Islet of Langerhans (tissue), 1 donor: ENCODE data around the gene RBM5.

Experiments used
- FAIRE-seq: peaks from one replicate; lab custom pipeline; 2011; peaks lifted over from hg19 to GRCh38; lab: Jason Lieb, UNC

Gene RBM5

GRCh38 chr3:50139308-50139707 lies 50.6 kb downstream of the RBM5 start:
- no peak for FAIRE-seq

GRCh38 chr3:50139718-50140423 lies 51.2 kb downstream of the RBM5 start:
- no peak for FAIRE-seq

- FAIRE-seq: no peak
Observed at GRCh38 chr3:50140990-50141389, 52.3 kb downstream of the RBM5 start.

- FAIRE-seq: no peak
Observed at GRCh38 chr3:50146316-50146901, 57.7 kb downstream of the RBM5 start.

GRCh38 chr3:50147016-50147415 lies 58.3 kb downstream of the RBM5 start:
- no peak for FAIRE-seq

- FAIRE-seq: no peak
Observed at GRCh38 chr3:50147447-50147846, 58.7 kb downstream of the RBM5 start.

GRCh38 chr3:50147861-50148260 lies 59.1 kb downstream of the RBM5 start:
- no peak for FAIRE-seq

GRCh38 chr3:50150404-50150750 lies 61.7 kb downstream of the RBM5 start:
- FAIRE-seq: no peak

- no peak for FAIRE-seq
Observed at GRCh38 chr3:50150863-50151686, 62.4 kb downstream of the RBM5 start.

GRCh38 chr3:50151728-50152127 lies 63.0 kb downstream of the RBM5 start:
- FAIRE-seq: no peak

- FAIRE-seq: no peak
Observed at GRCh38 chr3:50153782-50154475, 65.2 kb downstream of the RBM5 start.

- FAIRE-seq: no peak
Observed at GRCh38 chr3:50154476-50154839, 65.7 kb downstream of the RBM5 start.

- no peak for FAIRE-seq
Observed at GRCh38 chr3:50154840-50155490, 66.2 kb downstream of the RBM5 start, which contains the start of gene SEMA3F. Gene SEMA3F, plus strand, starts transcription at chr3:50155324. Its CDS starts 4,299 bp downstream, at chr3:50159623.

- no peak for FAIRE-seq
Observed at GRCh38 chr3:50155491-50155878, 66.8 kb downstream of the RBM5 start.

- FAIRE-seq: no peak
Observed at GRCh38 chr3:50155891-50156290, 67.2 kb downstream of the RBM5 start.

GRCh38 chr3:50156549-50157493 lies 68.1 kb downstream of the RBM5 start:
- FAIRE-seq: no peak

- no peak for FAIRE-seq
Observed at GRCh38 chr3:50157827-50158529, 69.3 kb downstream of the RBM5 start.

GRCh38 chr3:50158530-50159146 lies 69.9 kb downstream of the RBM5 start:
- FAIRE-seq: no peak

GRCh38 chr3:50160561-50160983 lies 71.9 kb downstream of the RBM5 start:
- no peak for FAIRE-seq

GRCh38 chr3:50161320-50161719 lies 72.6 kb downstream of the RBM5 start:
- no peak for FAIRE-seq
